NB4 (cell line): ENCODE data around the gene ZSCAN16.

Source experiments
- POLR2A ChIP-seq: IDR thresholded peaks from 2 replicates; pipeline ENCODE4 v1.6.1; 2011; ENCODE audit warnings: mild to moderate bottlenecking; ENCODE audit not compliant: insufficient read length; ENCODE audit errors: extremely low read depth
- TF ChIP-seq, protein P1 (sequence below): IDR thresholded peaks from one replicate; pipeline ENCODE4 v1.5.1; 2012; ENCODE audit warnings: low read depth, low read length
- TF ChIP-seq, protein P2 (sequence below): IDR thresholded peaks from 2 replicates; pipeline ENCODE4 v1.6.1; 2011; ENCODE audit warnings: low read depth, low read length

DNA sequence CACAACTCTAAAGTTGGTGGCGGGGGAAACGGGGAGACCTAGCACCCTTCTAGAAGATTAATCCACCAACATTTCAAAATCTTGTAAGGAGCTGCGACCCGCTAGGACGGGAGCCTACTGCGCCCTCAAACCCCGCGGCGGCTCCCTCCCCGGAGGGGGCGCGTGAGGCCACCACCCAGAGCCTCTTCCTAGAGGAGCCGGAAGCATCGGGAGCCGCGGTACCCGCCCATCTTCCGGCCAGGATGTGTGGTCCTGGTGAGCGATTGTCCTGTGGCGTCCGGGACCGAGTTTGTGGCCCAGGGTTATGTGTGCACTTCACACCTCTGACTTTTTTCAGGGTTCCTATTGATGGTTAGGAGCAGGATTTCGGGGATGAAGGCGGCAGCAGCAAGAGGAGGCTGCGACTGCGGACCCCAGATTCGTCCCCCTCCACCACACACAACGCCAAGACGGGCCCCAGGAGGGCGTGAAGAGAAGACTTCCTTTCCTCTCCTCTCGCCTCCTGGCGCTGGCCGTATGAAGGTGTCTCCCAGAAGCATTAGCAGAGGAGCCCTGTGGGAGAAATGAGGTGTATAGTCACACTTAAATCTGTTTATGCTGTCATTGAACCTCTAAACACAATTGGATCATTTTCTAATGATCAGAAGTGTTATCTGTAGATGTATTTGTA is 33.4 kb upstream of the ZSCAN16 start:
- TF ChIP-seq, protein P1, sequence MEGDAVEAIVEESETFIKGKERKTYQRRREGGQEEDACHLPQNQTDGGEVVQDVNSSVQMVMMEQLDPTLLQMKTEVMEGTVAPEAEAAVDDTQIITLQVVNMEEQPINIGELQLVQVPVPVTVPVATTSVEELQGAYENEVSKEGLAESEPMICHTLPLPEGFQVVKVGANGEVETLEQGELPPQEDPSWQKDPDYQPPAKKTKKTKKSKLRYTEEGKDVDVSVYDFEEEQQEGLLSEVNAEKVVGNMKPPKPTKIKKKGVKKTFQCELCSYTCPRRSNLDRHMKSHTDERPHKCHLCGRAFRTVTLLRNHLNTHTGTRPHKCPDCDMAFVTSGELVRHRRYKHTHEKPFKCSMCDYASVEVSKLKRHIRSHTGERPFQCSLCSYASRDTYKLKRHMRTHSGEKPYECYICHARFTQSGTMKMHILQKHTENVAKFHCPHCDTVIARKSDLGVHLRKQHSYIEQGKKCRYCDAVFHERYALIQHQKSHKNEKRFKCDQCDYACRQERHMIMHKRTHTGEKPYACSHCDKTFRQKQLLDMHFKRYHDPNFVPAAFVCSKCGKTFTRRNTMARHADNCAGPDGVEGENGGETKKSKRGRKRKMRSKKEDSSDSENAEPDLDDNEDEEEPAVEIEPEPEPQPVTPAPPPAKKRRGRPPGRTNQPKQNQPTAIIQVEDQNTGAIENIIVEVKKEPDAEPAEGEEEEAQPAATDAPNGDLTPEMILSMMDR = no peak
- TF ChIP-seq, protein P2, sequence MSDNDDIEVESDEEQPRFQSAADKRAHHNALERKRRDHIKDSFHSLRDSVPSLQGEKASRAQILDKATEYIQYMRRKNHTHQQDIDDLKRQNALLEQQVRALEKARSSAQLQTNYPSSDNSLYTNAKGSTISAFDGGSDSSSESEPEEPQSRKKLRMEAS = no peak
- TF ChIP-seq POLR2A = no peak
